ENCODE results near the gene TUBAL3.
"Not testable (repeated sequence)": the region's sequence is repeated elsewhere in the genome, so short reads cannot be mapped to it uniquely, and the experiment has no call there.

Gene TUBAL3

GRCh38 chr10:5385224-5385623 lies 19.4 kb downstream of the TUBAL3 start:
- intact Hi-C loops (cut with micrococcal nuclease): loop anchor here (10.0 kb wide), 1 partner anchor 290 kb away; the partner anchor contains the start of gene AKR1C3
- Mint-ChIP-seq H3K27ac (no peak overlapping the region), H3K4me3 (no peak overlapping the region), H3K9me3 (peaks cover 12% of the 10 kb centered on the region), H3K36me3 (ENCODE audit: low read depth) (no peaks in the 10 kb centered on the region), H3K4me1 (ENCODE audit: low read depth) (no peaks in the 10 kb centered on the region), H3K27me3 (no peaks in the 10 kb centered on the region)

GRCh38 chr10:5381187-5381586 lies 23.4 kb downstream of the TUBAL3 start:
- no peaks in the 10 kb centered on the region for H3K4me1 Mint-ChIP-seq (ENCODE audit: low read depth)
- intact Hi-C loops (cut with micrococcal nuclease): loop anchor here (5.0 to 10.0 kb wide), 2 partner anchors 286 to 564 kb away; partner anchors contain the start of gene AKR1C3
- H3K27me3 Mint-ChIP-seq: no peaks in the 10 kb centered on the region
- no peak overlapping the region for H3K27ac Mint-ChIP-seq
- H3K9me3 Mint-ChIP-seq: no peaks in the 10 kb centered on the region
- H3K36me3 Mint-ChIP-seq (ENCODE audit: low read depth): no peaks in the 10 kb centered on the region
- H3K4me3 Mint-ChIP-seq: no peak overlapping the region

GRCh38 chr10:5380395-5380794 lies 24.2 kb downstream of the TUBAL3 start:
- not testable (repeated sequence) for H3K9me3 Mint-ChIP-seq; H3K36me3 Mint-ChIP-seq (ENCODE audit: low read depth); H3K27me3 Mint-ChIP-seq; H3K4me3 Mint-ChIP-seq; H3K4me1 Mint-ChIP-seq (ENCODE audit: low read depth); H3K27ac Mint-ChIP-seq
- intact Hi-C loops (cut with micrococcal nuclease): loop anchor here (5.0 to 10.0 kb wide), 2 partner anchors 286 to 563 kb away; partner anchors contain the start of gene AKR1C3

- H3K27me3 Mint-ChIP-seq; intact Hi-C loops (cut with micrococcal nuclease); H3K27ac Mint-ChIP-seq; H3K9me3 Mint-ChIP-seq; H3K4me1 Mint-ChIP-seq (ENCODE audit: low read depth); H3K36me3 Mint-ChIP-seq (ENCODE audit: low read depth); H3K4me3 Mint-ChIP-seq: not testable (repeated sequence)
Observed at GRCh38 chr10:5379202-5379601, 25.4 kb downstream of the TUBAL3 start.

GRCh38 chr10:5376450-5376849 lies 28.2 kb downstream of the TUBAL3 start:
- no peak overlapping the region for H3K4me3 Mint-ChIP-seq
- intact Hi-C loops (cut with micrococcal nuclease): no loop called here
- no peak overlapping the region for H3K27ac Mint-ChIP-seq
- no peaks in the 10 kb centered on the region for H3K27me3 Mint-ChIP-seq
- H3K4me1 Mint-ChIP-seq (ENCODE audit: low read depth): no peaks in the 10 kb centered on the region
- H3K36me3 Mint-ChIP-seq (ENCODE audit: low read depth): no peaks in the 10 kb centered on the region
- H3K9me3 Mint-ChIP-seq: peaks cover 8% of the 10 kb centered on the region

- Mint-ChIP-seq H3K36me3 (ENCODE audit: low read depth) (no peaks in the 10 kb centered on the region), H3K27me3 (no peaks in the 10 kb centered on the region), H3K9me3 (peaks cover 16% of the 10 kb centered on the region), H3K27ac (no peak overlapping the region), H3K4me1 (ENCODE audit: low read depth) (no peaks in the 10 kb centered on the region), H3K4me3 (no peak overlapping the region)
- intact Hi-C loops (cut with micrococcal nuclease): no loop called here
Observed at GRCh38 chr10:5373891-5374611, 30.6 kb downstream of the TUBAL3 start.

GRCh38 chr10:5373307-5373706 lies 31.3 kb downstream of the TUBAL3 start:
- Mint-ChIP-seq H3K27ac (no peak overlapping the region), H3K9me3 (peaks cover 16% of the 10 kb centered on the region), H3K27me3 (no peaks in the 10 kb centered on the region), H3K4me3 (no peak overlapping the region), H3K4me1 (ENCODE audit: low read depth) (no peaks in the 10 kb centered on the region), H3K36me3 (ENCODE audit: low read depth) (no peaks in the 10 kb centered on the region)
- intact Hi-C loops (cut with micrococcal nuclease): no loop called here

GRCh38 chr10:5370493-5371352 lies 33.9 kb downstream of the TUBAL3 start:
- Mint-ChIP-seq H3K36me3 (ENCODE audit: low read depth) (no peaks in the 10 kb centered on the region), H3K27ac (no peak overlapping the region), H3K27me3 (no peaks in the 10 kb centered on the region), H3K4me1 (ENCODE audit: low read depth) (no peaks in the 10 kb centered on the region), H3K9me3 (peaks cover 16% of the 10 kb centered on the region), H3K4me3 (no peak overlapping the region)
- intact Hi-C loops (cut with micrococcal nuclease): no loop called here

- Mint-ChIP-seq H3K36me3 (ENCODE audit: low read depth) (no peaks in the 10 kb centered on the region), H3K9me3 (peaks cover 14% of the 10 kb centered on the region), H3K4me1 (ENCODE audit: low read depth) (no peaks in the 10 kb centered on the region), H3K27ac (no peak overlapping the region), H3K4me3 (no peak overlapping the region), H3K27me3 (no peaks in the 10 kb centered on the region)
- intact Hi-C loops (cut with micrococcal nuclease): no loop called here
Observed at GRCh38 chr10:5369362-5370158, 35.1 kb downstream of the TUBAL3 start.

GRCh38 chr10:5365928-5366327 lies 38.7 kb downstream of the TUBAL3 start:
- Mint-ChIP-seq H3K4me1 (ENCODE audit: low read depth) (no peaks in the 10 kb centered on the region), H3K27me3 (peaks cover 2% of the 10 kb centered on the region)
- intact Hi-C loops (cut with micrococcal nuclease): no loop called here

GRCh38 chr10:5364890-5365338 lies 39.7 kb downstream of the TUBAL3 start, which contains the start of gene UCN3:
TSS of gene UCN3 (plus strand) at chr10:5364966. CDS start at chr10:5373721, 8,755 bp downstream.
- no peak within 1 kb of the TSS for H3K27ac Mint-ChIP-seq

More at GRCh38 chr10:5365928-5366327, 38.7 kb downstream of the TUBAL3 start:
- Mint-ChIP-seq H3K9me3 (peaks cover 4% of the 10 kb centered on the region), H3K36me3 (ENCODE audit: low read depth) (no peaks in the 10 kb centered on the region), H3K4me3 (no peak overlapping the region), H3K27ac (no peak overlapping the region)

GRCh38 chr10:5364374-5364773 lies 40.3 kb downstream of the TUBAL3 start:
- Mint-ChIP-seq H3K36me3 (ENCODE audit: low read depth) (no peaks in the 10 kb centered on the region), H3K9me3 (no peaks in the 10 kb centered on the region), H3K27ac (no peak overlapping the region), H3K27me3 (peaks cover 5% of the 10 kb centered on the region), H3K4me3 (no peak overlapping the region), H3K4me1 (ENCODE audit: low read depth) (no peaks in the 10 kb centered on the region)
- intact Hi-C loops (cut with micrococcal nuclease): no loop called here

More at GRCh38 chr10:5364890-5365338, 39.7 kb downstream of the TUBAL3 start, which contains the start of gene UCN3:
- Mint-ChIP-seq H3K9me3 (no peaks in the 10 kb centered on the region), H3K27me3 (peaks cover 5% of the 10 kb centered on the region), H3K4me1 (ENCODE audit: low read depth) (no peaks in the 10 kb centered on the region), H3K36me3 (ENCODE audit: low read depth) (no peaks in the 10 kb centered on the region), H3K4me3 (no peak within 1 kb of the TSS)
- intact Hi-C loops (cut with micrococcal nuclease): no loop called here

GRCh38 chr10:5362873-5363272 lies 41.8 kb downstream of the TUBAL3 start:
- intact Hi-C loops (cut with micrococcal nuclease): no loop called here
- H3K27ac Mint-ChIP-seq: no peak overlapping the region
- H3K4me1 Mint-ChIP-seq (ENCODE audit: low read depth): no peaks in the 10 kb centered on the region
- H3K36me3 Mint-ChIP-seq (ENCODE audit: low read depth): no peaks in the 10 kb centered on the region
- H3K9me3 Mint-ChIP-seq: no peaks in the 10 kb centered on the region
- H3K4me3 Mint-ChIP-seq: no peak overlapping the region
- H3K27me3 Mint-ChIP-seq: peaks cover 5% of the 10 kb centered on the region
